Upper lobe of left lung (tissue), 6 donors: ENCODE measurements around the gene RAD50. TPM values are rescaled to one million over a fixed set of nuclear protein-coding genes. Genes with fewer than 3 reads are reported as not detected.
"Not testable (repeated sequence)": the region's sequence is repeated elsewhere in the genome, so short reads cannot be mapped to it uniquely, and the experiment has no call there.

Experiments used
- ATAC-seq, 2 donors: fragments of 200-7000 bp; cut with Tn5 transposase; one replicate each; pipeline ENCODE4 v1.9.1; 2022; ENCODE audit warnings: mild to moderate bottlenecking in 2 of 2, moderate library complexity in 2 of 2; ENCODE audit not compliant: low FRiP score in 2 of 2
- DNase-seq, 2 donors: peaks; one replicate each; pipeline ENCODE4 v3.0.0-alpha.2; 2019 to 2020
- H3K27ac ChIP-seq, 4 donors: fragments of 200-600 bp; sonication (generic); one replicate each; pipeline ENCODE4 v1.5.1; 2016 to 2019
- H3K27me3 ChIP-seq, 4 donors: fragments of 200-600 bp; sonication (generic); one replicate each; pipeline ENCODE4 v1.5.1; 2017 to 2019
- H3K36me3 ChIP-seq, 4 donors: fragments of 200-600 bp; sonication (generic); one replicate each; pipeline ENCODE4 v1.5.1; 2016 to 2019
- H3K4me1 ChIP-seq, 4 donors: fragments of 200-600 bp; sonication (generic); one replicate each; pipeline ENCODE4 v1.5.1; 2018 to 2019
- H3K4me3 ChIP-seq, 4 donors: fragments of 200-600 bp; sonication (generic); one replicate each; pipeline ENCODE4 v1.5.1; 2017 to 2019; ENCODE audit warnings: mild to moderate bottlenecking in 2 of 4, moderate library complexity in 1 of 4
- H3K9me3 ChIP-seq, 4 donors: fragments of 200-600 bp; sonication (generic); one replicate each; pipeline ENCODE4 v1.5.1; 2018 to 2019
- EP300 ChIP-seq, 4 donors: sonication (generic); formaldehyde crosslinking; IDR thresholded peaks; one replicate each; pipeline ENCODE4 v1.5.1; 2017; ENCODE audit warnings: antibody characterized with exemption in 4 of 4, control low read depth in 2 of 4
- POLR2A ChIP-seq, 4 donors: fragments of 450-650 bp; IDR thresholded peaks; one replicate each; pipeline ENCODE4 v1.5.1; 2016 to 2017; ENCODE audit warnings: antibody characterized with exemption in 4 of 4, mild to moderate bottlenecking in 2 of 4
- POLR2AphosphoS5 ChIP-seq, 2 donors: sonication (generic); formaldehyde crosslinking; IDR thresholded peaks; one replicate each; pipeline ENCODE4 v1.5.1; 2017; ENCODE audit warnings: antibody characterized with exemption in 2 of 2
- WGBS, 2 donors: methylation state at CpG; one replicate each; pipeline ENCODE4 v1.1.5; 2017 to 2018; 5-methylcytosine and 5-hydroxymethylcytosine counted together
- total RNA-seq, 6 donors: library from RNA; depleted of rRNA in 4 of 6; stranded (reverse); fragments of >200 nt in 4 of 6; gene quantifications; one replicate each; pipeline versions ENCODE4 v1.1.0 to v1.2.1, GENCODE V29; 2016 to 2021
- TF ChIP-seq, protein P1 (sequence below), 6 experiments: fragments of 450-650 bp in 4 of 6; fragments of 200-600 bp in 2 of 6; sonication (generic) in 2 of 6; IDR thresholded peaks; one replicate each; pipeline ENCODE4 v1.5.1; 2016 to 2019; ENCODE audit warnings: antibody characterized with exemption in 6 of 6
- donor health status: DM: no; HTN: no; CAD: no; lungs with moderate emphysema.
- donor health status: DM: no; HTN: yes; CAD: no; lungs with severe emphysema.

The RAD50 gene
- total RNA-seq: 100 to 1,000 TPM in 1 of 6 donors, 10 to 100 TPM in 5; 26.2 to 105 (median 33.3) TPM

DNA sequence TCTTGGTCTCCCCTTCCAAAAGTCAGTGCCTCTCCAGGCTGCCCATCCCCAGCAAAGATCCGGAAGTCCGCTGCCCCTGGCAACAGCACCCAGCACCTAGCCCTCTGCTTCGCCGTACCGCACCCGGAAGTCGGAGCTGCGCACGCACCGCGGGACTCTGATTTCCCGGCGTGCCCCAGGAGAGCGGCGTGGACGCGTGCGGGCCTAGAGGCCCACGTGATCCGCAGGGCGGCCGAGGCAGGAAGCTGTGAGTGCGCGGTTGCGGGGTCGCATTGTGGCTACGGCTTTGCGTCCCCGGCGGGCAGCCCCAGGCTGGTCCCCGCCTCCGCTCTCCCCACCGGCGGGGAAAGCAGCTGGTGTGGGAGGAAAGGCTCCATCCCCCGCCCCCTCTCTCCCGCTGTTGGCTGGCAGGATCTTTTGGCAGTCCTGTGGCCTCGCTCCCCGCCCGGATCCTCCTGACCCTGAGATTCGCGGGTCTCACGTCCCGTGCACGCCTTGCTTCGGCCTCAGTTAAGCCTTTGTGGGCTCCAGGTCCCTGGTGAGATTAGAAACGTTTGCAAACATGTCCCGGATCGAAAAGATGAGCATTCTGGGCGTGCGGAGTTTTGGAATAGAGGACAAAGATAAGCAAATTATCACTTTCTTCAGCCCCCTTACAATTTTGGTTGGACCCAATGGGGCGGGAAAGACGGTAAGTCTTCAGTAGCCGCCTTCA is at the start of gene RAD50:
Gene RAD50, plus strand, starts transcription at position 215 of the 715 bp plus-strand sequence. Its CDS starts 348 bp downstream, at position 563.
- Histone ChIP-seq H3K27me3 (no peaks in the 10 kb centered on the region), H3K36me3 (peaks cover 0 to 23% (median 6%) of the 10 kb centered on the region in 4 donors), H3K4me1 (peaks cover 7 to 18% (median 11%) of the 10 kb centered on the region in 4 donors), H3K4me3 (peak within 1 kb of the TSS; percentile 31 to 77 (median 66)), H3K9me3 (no peaks in the 10 kb centered on the region), H3K27ac (peak within 1 kb of the TSS; percentile 78 to 90 (median 88))
- TF ChIP-seq POLR2A (IDR thresholded peaks at IDR 0.05) (peak in 3 of 4 donors; percentile 68 to 92 (median 82)), POLR2AphosphoS5 (IDR thresholded peaks at IDR 0.05) (peak; percentile 90 to 95), EP300 (IDR thresholded peaks at IDR 0.05) (peak in 1 of 4 donors; percentile 49)
- TF ChIP-seq, protein P1, sequence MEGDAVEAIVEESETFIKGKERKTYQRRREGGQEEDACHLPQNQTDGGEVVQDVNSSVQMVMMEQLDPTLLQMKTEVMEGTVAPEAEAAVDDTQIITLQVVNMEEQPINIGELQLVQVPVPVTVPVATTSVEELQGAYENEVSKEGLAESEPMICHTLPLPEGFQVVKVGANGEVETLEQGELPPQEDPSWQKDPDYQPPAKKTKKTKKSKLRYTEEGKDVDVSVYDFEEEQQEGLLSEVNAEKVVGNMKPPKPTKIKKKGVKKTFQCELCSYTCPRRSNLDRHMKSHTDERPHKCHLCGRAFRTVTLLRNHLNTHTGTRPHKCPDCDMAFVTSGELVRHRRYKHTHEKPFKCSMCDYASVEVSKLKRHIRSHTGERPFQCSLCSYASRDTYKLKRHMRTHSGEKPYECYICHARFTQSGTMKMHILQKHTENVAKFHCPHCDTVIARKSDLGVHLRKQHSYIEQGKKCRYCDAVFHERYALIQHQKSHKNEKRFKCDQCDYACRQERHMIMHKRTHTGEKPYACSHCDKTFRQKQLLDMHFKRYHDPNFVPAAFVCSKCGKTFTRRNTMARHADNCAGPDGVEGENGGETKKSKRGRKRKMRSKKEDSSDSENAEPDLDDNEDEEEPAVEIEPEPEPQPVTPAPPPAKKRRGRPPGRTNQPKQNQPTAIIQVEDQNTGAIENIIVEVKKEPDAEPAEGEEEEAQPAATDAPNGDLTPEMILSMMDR (IDR thresholded peaks at IDR 0.05): no peak
- ATAC-seq: peak; percentile 98 to 99
- 0 to 2% methylated on average over 17 to 30 of the region's 53 CpGs for WGBS, 2 donors
- peak; percentile 94 to 99 for DNase-seq

DNA sequence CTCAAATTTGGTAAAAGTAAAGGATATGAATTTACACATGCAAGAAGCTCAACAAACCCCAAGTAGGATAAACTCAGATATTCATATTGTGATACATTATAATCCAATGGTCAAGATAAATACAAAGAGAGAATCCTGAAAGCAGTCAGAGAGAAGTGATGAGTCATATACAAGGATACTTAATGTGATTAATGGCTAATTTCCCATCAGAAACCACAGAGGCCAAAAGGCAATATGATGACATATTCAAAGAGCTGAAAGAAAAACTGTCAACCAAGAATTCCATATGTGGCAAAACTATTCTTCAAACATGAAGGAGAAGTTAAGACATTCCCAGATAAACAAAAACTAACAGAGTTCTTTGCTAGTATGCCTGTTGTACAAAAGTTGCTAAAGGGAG is 46.7 kb upstream of the RAD50 start:
- peaks cover 14 to 17% (median 15%) of the 10 kb centered on the region in 4 donors for H3K4me1 ChIP-seq
- no peak for ATAC-seq
- no peak for DNase-seq
- H3K36me3 ChIP-seq: no peaks in the 10 kb centered on the region
- no peak for TF ChIP-seq POLR2AphosphoS5 (IDR thresholded peaks at IDR 0.05)
- no peak for TF ChIP-seq EP300 (IDR thresholded peaks at IDR 0.05)
- no peak for TF ChIP-seq POLR2A (IDR thresholded peaks at IDR 0.05)
- TF ChIP-seq, protein P1 (IDR thresholded peaks at IDR 0.05): no peak
- H3K4me3 ChIP-seq: no peak overlapping the region
- no peaks in the 10 kb centered on the region for H3K27me3 ChIP-seq
- no peaks in the 10 kb centered on the region for H3K9me3 ChIP-seq
- no peak overlapping the region for H3K27ac ChIP-seq

DNA sequence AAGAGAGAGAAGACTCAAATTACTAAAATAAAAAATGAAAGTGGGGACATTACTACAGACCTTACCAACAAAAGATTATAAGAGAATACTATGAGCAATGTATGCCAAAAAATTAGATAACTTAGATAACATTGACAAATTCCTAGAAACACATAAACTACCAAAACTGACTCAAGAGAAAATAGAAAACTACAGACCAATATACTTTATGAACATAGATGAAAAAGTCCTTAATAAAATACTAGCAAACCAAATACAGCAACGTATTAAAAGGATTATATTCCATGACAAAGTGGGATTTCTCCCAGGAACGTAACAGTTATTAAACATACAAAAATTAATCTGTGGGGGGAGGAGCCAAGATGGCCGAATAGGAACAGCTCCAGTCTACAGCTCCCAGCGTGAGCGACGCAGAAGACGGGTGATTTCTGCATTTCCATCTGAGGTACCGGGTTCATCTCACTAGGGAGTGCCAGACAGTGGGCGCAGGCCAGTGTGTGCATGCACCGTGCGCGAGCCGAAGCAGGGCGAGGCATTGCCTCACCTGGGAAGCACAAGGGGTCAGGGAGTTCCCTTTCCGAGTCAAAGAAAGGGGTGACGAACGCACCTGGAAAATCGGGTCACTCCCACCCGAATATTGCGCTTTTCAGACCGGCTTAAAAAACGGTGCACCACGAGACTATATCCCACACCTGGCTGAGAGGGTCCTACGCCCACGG is 43.0 kb upstream of the RAD50 start:
- 91 to 96% methylated on average over 17 of the region's 25 CpGs for WGBS, 2 donors
- not testable (repeated sequence) for H3K4me1 ChIP-seq, H3K4me3 ChIP-seq, H3K36me3 ChIP-seq, ATAC-seq, H3K27me3 ChIP-seq, H3K27ac ChIP-seq, H3K9me3 ChIP-seq
- peak in 1 of 2 donors; percentile 50 for DNase-seq

DNA sequence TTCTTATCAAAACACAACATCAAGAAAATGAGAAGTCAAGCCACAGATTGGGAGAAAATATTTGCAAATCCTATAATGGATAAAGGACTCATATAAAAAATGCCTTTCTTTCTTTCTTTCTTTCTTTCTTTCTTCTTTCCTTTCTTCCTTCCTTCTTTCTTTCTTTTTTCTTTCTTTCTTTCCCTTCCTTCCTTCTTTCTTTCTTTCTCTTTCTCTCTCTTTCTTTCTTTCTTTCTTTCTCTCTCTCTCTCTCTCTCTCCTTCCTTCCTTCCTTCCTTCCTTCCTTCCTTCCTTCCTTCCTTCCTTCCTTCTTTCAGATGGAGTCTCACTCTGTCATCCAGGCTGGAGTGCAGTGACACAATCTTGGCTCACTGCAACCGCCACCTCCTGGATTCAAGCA is 34.7 kb upstream of the RAD50 start:
- not testable (repeated sequence) for H3K27me3 ChIP-seq, H3K36me3 ChIP-seq, H3K27ac ChIP-seq, H3K9me3 ChIP-seq, H3K4me1 ChIP-seq, H3K4me3 ChIP-seq, ATAC-seq, DNase-seq
- 91 to 100% methylated on average over 1 of the region's 1 CpG for WGBS, 2 donors

DNA sequence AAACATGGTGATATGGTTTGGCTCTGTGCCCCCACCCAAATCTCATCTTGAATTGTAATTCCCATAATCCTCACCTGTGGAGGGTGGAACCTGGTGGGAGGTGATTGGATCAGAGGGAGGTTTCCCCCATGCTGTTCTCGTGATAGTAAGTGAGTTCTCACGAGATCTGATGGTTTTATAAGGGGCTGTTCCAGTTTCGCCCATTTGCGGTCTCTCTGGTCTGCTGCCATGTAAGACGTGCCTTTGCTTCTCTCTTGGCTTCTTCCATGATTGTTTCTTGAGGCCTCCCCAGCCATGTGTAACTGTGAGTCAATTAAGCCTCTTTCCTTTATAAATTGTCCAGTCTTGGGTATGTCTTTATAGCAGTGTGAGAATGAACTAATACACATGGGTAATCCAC is 31.9 kb upstream of the RAD50 start:
- not testable (repeated sequence) for H3K4me3 ChIP-seq, H3K4me1 ChIP-seq, DNase-seq, H3K9me3 ChIP-seq, H3K27ac ChIP-seq, H3K36me3 ChIP-seq, ATAC-seq, H3K27me3 ChIP-seq
- 79 to 93% methylated on average over 5 of the region's 5 CpGs for WGBS, 2 donors

DNA sequence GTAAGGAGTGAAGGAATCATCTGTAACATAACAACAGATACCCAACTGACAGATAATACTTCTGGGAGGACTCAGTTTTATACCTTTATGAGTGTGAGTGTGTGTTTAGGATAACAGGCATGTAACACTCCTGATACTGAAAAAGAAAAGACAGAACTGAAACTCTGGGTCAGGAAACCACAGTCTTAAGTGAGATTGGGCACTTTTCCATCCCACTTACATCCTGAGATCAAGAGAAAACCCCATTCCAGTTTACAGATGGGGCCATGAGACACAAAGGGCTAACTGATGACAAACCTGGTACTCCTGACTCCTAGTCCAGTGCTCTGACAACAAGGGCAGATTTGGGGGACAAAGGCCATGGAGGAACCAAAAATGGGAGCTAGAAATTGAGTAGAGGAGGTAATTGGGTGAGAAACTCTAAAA is 31.5 kb upstream of the RAD50 start:
- no peaks in the 10 kb centered on the region for H3K36me3 ChIP-seq
- ATAC-seq (no peak), DNase-seq (no peak)
- peaks cover 0 to 6% (median 0%) of the 10 kb centered on the region in 4 donors for H3K9me3 ChIP-seq
- H3K4me3 ChIP-seq: no peak overlapping the region
- peaks cover 0 to 6% (median 2%) of the 10 kb centered on the region in 4 donors for H3K4me1 ChIP-seq
- H3K27me3 ChIP-seq: no peaks in the 10 kb centered on the region
- no peak overlapping the region for H3K27ac ChIP-seq
- TF ChIP-seq, protein P1 (IDR thresholded peaks at IDR 0.05): no peak
- TF ChIP-seq POLR2A (IDR thresholded peaks at IDR 0.05): no peak
- no peak for TF ChIP-seq EP300 (IDR thresholded peaks at IDR 0.05)
- TF ChIP-seq POLR2AphosphoS5 (IDR thresholded peaks at IDR 0.05): no peak
